RPMI7951 (cell line): Measurements from ENCODE around the gene APOM. TPM values are rescaled to one million over a fixed set of nuclear protein-coding genes. Genes with fewer than 3 reads are reported as not detected.

Experiments
- DNase-seq: peaks from one replicate; pipeline ENCODE4 v3.0.0-alpha.2; 2012; ENCODE audit warnings: low read depth
- total RNA-seq: library from RNA; depleted of rRNA; stranded (reverse); fragments of >200 nt; shearing (Covaris generic); gene quantifications from 2 replicates; pipeline ENCODE4 v1.2.3, GENCODE V29; 2014

Gene APOM
- total RNA-seq, 1 experiment from 2014 or later: 3.4 TPM

DNA sequence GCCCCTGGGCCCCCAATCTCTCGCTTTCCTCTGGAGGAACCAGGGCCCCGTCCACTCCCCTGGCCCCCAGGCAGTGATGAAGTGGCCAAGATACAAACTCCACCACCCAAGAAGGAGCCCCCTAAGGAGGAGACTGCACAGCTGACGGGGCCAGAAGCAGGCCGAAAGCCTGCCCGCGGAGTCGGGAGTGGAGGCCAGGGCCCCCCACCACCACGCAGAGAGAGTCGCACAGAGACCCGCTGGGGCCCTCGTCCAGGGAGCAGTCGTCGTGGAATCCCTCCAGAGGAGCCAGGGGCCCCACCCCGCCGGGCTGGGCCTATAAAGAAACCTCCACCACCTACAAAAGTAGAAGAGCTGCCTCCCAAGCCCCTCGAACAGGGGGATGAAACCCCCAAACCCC lies 24.5 kb upstream of the APOM start:
- no peak for DNase-seq

DNA sequence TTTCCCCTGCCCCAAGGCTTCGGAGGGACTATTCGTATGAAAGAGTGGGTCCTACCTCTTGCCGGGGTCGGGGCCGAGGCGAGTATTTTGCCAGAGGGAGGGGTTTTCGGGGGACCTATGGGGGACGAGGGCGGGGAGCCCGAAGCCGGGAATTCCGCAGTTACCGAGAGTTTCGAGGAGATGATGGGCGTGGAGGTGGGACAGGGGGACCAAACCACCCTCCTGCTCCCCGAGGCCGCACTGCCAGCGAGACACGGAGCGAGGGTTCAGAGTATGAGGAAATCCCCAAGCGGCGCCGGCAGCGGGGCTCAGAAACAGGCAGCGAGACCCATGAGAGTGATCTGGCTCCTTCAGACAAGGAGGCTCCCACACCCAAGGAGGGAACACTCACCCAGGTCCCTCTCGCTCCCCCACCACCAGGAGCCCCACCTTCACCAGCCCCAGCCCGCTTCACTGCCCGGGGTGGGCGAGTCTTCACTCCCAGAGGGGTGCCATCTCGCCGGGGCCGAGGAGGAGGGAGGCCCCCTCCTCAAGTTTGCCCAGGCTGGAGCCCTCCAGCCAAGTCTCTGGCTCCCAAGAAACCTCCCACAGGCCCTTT lies 23.9 kb upstream of the APOM start:
- DNase-seq: no peak

DNA sequence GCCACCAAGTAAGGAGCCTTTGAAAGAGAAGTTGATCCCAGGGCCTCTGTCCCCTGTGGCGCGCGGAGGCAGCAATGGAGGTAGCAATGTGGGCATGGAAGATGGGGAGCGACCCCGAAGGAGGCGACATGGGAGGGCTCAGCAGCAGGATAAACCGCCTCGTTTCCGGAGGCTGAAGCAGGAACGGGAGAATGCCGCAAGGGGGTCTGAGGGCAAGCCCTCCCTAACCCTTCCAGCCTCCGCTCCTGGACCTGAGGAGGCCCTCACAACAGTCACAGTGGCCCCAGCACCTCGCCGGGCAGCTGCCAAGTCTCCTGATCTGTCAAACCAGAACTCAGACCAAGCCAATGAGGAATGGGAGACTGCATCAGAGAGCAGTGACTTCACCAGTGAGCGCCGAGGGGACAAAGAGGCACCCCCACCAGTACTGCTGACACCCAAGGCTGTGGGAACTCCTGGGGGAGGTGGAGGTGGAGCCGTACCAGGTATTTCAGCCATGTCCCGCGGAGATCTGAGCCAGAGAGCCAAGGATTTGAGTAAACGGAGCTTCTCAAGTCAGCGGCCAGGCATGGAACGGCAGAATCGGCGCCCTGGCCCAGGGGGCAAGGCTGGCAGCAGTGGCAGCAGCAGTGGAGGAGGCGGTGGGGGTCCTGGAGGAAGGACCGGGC lies 23.3 kb upstream of the APOM start:
- no peak for DNase-seq

DNA sequence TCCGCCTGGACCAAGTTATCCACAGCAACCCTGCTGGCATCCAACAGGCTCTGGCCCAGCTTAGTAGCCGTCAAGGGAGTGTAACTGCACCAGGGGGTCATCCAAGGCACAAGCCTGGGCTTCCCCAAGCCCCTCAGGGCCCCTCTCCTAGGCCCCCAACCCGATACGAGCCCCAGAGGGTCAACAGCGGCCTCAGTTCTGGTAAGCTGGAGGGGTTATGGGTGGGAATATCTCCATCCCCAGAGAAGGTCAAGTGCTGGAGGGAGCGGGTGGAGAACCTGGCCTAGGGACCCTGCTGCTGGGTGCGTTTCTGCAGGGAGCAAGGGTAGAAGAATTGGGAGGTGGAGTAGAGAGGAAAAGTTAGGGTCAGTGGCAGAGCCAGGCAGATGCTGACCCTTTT lies 22.2 kb upstream of the APOM start:
- DNase-seq: no peak

DNA sequence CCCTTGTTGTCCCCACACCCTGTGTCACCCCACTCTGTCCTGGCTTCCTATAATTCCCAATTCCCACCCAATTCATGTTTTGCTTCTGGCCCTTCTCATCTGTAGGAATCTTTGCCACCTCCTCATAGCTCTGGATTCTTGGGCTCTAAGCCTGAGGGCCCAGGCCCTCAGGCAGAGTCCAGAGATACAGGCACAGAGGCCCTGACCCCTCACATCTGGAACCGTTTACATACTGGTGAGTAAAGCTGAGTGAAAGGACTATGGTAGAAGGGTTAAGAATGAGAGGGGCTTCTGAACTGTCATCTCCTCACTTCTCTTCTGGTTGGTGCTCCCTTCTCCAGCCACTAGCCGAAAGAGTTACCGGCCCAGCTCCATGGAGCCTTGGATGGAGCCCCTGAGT lies 21.6 kb upstream of the APOM start:
- DNase-seq: peak; percentile 54

DNA sequence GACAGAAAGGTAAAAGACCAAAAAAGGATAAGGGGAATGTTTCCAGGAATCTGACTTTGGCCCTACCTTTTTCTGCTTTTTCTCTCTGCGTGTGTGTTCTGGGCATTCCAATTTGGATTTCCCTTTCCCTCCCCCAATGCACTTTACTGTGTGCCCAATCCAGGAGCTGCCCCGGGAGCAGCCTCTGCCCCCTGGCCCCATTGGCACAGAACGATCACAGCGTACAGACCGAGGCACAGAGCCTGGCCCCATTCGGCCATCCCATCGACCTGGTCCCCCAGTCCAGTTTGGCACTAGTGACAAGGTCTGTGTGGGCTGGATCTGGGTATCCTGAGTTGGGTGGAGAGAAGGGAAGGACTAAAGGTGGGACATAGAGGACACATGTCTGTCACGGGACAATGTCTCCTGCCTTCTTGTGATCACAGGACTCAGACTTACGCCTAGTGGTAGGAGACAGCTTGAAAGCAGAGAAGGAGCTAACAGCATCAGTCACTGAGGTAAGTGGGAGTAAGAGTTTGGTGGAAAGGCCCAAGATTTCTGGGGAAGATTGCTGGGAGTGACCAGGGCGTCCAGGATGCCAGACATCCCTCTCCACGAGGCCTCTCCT lies 20.6 kb upstream of the APOM start:
- DNase-seq: no peak

DNA sequence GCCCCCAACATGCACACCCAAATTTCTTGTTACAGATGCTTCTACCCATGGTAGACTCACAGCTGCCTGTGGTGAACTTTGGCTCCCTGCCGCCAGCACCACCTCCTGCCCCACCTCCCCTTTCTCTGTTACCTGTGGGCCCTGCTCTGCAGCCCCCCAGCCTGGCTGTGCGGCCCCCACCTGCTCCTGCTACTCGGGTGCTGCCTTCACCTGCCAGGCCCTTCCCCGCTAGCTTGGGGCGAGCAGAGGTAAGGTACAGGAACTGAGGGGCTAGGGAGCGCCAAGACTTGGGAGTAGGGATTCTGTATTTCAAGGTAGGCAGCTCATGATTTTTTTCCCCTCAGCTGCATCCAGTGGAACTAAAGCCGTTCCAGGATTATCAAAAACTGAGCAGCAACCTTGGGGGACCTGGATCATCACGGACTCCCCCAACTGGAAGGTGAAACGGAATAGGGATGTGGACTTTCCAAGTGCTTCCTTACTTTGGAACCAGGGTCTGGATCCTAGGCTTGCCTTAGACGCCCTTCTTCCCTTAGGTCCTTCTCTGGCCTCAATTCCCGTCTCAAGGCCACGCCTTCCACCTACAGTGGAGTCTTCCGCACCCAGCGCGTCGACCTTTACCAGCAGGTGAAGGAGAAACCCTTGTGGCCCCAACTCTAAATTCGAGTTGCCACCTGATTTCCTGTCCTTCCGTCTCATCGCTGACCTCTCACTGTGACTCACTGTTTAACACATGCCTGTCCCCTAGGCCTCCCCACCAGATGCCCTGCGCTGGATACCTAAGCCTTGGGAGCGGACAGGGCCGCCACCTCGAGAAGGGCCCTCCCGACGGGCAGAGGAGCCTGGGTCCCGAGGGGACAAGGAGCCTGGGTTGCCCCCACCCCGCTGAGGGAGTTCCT lies 18.7 kb upstream of the APOM start:
- peak; percentile 18 for DNase-seq

DNA sequence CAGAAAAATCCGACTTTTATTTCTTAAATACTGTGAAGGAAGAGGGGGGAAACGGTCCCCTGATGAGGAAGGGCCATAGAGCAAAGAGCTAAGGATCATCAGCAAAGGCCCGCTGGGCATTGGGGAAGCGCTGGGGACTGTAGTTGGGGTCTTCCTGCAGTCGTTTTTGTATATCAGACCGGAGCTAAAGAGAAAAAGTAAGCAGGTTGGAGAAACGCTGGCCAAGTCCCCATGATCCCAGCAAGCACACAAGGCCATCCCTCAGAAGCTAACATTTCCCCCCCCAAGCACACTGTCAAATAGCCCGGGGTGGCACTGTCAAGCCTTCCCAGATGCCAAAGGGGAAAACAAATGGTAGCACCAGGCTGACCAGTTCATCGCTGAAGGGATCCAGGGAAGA lies 16.7 kb upstream of the APOM start:
- DNase-seq: peak; percentile 36

DNA sequence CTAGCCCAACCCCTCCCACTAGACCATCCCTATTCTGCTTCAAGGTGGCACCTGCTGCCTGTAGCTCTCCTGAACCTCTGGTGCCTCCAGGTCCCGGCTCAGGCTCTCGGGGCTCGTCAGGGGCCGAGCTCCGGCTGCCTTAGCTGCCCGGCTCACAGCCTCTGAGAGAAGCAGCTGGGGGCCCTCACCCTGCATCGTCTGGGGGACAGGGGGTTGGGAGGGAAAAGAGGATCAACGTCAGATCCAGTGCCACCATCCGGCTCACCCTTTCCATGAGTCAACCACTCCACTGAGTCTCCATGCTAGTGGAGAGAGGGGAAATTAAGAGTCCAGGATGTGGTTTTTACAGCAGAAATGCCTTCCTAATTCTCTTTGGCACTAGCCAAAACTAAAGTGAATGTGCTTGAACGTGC lies 16.2 kb upstream of the APOM start:
- peak; percentile 92 for DNase-seq

DNA sequence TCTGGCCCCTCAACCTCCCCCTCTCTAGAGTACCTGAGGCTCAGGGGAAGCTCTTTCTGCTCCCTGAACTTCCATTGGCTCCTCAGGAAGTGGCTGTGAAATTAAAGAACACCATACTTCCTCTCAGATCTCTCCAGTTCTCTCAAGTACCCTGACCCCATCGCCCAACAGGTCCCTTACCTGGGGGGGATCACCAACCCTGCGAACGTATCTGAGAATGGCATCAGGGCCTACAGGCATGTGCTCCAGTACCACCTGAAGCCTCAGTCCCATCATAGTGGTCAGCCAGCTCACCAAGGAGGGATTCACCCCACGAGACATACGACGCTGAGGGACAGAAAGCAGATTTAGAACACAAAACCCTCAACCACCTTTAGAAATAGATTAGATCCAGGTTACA lies 15.1 kb upstream of the APOM start:
- DNase-seq: no peak

DNA sequence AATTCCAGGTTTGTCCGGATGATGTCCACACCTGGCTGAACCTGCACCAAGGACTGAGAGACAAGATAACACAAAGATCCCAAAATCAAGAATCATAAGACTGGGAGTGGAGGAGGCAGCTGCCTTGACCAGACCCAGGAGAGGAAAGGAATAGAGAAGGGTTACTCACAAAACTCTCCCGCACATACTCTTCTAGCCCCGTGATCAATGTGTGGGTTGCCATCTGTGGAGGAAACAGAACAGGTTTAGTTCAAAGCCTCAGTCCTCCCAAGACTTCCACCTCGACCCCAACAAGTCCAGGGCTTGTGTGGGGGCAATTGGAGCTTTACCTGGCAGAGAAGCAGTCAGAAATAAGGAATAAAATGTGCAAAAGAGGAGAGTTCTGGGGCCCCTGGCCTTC lies 14.3 kb upstream of the APOM start:
- DNase-seq: no peak

DNA sequence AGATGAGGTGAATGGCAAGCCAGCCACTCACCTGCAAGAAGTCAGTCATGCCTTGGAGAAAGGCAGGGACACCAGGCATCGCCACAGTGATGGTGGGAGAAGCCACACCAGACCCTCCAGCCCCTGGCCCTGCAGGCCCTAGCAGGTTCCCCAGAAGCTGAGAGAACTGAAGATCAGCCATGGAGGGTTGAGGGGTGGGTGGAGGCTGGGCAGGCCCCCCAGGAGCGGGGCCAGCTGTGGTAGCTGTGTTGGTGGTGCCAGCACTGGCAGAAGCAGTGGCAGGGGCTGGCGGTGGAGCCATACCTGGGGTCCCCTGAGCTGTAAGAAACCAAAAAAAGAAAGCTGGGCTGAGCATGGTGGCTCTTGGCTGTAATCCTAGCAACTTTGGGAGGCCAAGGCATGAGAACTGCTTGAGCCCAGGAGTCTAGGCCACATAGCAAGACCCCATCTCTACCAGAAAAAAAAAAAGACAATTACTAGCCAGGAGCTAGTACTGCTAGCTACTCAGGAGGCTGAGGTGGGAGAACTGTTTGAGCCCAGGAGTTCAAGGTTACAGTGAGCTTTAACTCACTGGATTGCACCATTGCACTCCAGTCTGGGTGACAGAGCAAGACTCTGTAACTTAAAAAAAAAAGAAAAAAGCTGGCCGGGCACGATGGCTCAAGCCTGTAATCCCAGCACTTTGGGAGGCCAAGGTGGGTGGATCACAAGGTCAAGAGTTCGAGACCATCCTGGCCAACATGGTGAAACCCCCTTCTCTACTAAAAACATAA lies 12.7 kb upstream of the APOM start:
- DNase-seq: no peak

DNA sequence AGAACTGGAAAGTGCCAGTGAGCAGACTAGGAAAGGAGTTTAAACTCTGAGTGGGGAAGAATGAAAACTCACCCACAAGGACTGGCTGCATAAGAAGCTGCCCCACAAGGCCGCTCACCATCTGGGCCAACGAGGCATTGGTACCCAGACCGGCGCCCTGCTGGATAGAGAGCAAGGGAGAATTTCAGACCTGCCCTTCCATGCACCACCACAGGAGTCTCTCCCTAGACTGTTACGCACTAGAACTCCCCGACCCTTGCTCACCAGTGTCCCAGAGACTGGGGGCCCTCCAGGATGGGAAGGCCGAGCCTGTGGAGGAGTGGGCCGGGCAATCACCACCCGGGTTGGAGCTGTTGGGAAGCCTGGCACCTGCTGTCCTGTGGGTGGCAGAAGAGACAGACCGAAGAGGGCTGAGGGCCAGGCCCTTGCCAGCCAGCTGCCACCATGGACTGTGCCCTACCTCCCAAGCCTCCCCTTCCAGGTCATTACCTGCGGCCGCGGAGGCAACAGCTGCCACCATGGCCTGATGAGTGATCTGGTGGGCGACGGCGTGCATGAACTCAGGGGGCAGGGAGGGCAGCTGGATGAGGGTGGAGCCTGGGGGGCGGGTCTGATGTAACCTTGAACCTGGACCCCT lies 11.8 kb upstream of the APOM start:
- no peak for DNase-seq

DNA sequence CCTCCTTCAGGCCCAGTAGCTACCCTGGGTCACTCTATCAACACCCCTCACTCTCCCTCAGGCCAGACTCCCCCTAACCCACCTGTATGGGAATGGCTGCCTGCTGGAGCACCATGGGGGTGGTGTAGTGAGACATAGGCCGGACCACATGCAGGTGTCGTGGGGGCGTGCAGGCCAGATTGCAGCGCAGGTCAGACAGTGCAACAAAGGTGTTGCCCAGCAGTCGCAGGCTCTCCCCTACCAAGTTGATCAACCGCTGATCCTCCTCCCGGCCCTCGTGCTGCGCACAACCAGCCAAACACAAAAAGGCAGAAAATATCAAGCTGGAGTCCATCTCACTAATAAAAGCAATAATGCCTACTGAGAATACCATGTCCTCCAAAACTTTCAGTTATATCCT lies 10.4 kb upstream of the APOM start:
- no peak for DNase-seq

DNA sequence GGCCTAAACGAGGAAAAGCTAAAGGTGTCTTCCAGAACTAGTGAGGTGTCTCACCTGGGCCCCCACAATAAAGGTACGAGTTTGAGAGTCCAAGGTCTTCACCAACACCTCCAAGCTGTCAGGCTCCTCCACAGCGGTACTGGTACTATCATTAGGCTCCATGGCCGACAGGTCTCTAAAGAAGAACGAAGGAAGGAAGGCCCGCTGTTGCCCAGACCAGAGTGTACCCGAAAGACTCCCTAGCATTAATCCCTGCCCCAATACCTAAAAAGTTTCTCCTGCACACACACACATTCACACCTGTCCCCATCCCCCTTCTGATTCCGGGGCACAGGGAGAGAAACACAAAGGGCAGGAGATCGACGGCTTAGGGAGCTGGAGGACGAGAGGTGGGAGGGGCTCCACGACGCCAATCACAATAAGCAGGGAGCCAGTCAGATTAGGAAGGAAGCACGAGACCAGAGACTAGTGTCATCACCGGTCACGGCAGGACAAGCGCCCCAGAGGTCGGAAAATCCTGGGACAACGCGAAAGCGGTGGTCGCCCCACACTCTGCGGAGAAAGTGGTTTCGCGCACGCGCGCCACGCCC lies 4.0 kb upstream of the APOM start:
- DNase-seq: peak; percentile 81

DNA sequence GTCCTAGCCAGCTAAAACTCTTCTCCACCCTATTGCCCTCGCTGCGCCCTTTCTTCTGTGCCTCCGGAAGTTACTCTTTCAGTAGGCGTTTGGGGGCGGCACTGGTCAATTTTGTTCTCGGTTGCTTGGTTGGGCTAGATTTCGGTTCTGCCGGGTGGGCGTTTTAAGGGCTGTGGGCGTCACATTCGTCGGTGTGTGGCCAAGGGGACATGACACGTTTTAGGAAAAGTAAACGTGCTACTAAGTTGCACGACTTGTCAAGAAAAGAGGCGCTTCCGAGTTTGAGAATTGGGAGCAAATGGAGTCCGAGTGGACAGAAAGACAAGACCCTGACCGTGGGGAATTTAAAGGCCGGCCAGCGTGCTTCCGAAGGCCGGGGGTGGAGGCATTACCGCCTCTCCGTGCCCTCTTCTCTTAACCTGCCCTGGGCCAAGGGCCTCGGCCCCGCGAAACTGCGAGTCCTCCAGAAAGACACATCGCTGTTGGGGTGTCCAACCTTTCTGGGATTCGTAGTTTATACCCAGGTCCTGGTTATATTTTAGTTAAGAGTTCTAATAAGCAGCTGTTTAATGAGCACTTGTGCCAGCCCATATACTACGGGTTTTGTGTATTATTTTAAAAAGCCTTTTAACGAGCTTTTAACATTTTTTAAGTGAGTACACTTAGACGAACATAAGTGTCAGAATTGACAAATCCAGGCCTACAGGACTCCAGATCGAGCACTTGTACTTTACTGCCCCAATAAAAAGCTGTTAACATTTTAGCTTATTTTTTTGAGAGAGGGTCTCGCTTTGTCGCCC lies 2.6 kb upstream of the APOM start:
- peak; percentile 92 for DNase-seq

DNA sequence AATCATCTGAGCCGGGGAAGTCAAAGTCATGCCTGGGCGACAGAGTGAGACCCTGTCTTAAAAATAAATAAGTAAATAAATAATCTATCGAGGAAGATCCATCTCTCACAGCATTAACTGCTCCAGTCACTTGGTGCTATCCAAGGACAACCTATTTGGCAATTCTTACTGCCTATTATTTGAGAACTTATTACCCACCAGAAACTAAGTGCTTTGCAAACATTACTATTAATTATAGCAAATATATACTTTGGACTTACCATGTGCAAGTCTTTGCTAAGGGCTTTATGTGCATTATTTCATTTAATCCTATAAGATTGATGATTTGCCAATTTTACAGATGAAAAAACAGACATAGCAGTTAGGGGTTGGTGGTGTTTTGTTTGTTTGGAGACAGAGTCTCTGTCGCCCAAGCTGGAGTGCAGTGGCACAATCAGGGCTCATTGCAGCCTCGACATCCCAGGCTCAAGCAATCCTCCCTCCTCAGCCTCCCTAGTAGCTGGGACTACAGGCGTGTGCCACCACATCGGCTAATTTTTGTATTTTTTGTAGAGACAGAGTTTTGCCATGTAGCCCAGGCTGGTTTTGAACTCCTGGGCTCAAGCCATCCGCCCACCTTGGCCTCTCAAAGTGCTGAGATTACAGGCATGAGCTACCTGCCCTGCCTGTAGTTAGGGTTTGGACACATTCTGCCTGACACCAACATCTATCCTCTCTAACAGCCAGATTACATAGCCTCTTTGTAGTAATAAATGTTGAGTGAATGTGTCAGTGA lies 933 bp upstream of the APOM start:
- DNase-seq: no peak

DNA sequence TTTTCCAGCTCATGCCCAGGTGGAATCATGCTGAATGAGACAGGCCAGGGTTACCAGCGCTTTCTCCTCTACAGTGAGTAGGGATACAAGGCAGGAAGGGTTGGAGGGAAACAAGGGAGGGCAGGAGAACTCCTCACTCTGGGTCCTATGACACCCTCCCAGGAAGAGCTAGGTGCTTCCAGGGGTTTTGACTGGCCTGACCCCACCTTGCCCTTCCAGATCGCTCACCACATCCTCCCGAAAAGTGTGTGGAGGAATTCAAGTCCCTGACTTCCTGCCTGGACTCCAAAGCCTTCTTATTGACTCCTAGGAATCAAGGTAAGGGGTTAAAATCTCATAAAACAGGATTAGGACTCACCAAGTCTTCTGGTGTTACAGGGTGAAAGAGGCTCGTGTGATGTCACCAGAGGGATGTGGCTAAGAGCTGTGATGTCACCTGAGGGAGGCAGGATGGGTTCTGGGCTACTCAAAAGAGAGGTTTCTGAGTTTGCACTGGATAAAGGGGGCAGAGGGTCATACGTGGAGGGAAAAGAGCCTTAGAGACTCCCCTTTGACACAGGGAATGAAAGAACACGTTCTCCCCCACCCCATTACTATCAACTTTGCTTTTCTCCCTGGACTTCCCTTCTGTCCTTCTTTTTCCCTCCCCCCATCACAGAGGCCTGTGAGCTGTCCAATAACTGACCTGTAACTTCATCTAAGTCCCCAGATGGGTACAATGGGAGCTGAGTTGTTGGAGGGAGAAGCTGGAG lies 1.9 kb downstream of the APOM start:
- no peak for DNase-seq
